ENCODE results near the gene SLC25A48.

SLC25A48 gene

DNA sequence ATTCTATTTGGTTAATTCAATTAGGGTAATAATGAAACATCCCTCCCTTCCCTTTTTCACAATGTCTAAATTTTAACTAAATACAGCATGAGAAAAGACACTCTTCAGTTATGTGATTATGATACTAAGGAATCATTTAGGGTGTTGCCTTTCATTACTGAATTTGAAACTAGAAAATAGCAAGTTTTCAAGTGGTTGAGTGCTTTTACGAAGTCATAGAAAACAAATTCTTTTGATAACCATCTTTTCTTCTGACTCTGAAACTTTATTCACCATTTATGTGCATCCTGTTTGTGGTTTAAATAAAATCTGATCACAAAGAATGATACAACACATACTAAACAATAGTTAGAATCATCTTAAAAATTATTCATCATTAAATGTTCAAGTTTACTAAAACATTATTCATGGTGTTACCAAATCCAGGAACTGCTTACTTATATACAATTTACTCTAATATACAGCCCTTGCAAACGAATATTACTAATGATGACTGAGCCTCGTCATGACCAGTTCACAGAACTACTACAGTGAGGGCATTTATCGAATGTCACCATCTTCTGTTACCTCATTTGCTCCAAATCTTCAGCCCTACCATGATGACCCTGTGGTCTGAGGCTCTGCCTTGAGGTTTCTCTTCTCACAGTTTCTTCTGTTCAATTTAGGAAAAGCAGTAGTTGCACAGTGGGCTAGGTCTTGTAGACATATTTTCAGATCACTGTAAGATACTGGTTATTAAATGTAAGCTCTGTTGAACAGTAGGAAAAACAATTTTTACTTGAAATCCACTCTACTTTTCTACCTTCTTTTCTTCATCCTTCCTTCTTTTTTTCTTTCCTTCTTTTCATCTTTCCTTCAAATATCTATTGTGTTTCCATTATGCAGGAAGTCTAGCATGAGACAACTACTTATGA is 79.5 kb downstream of the SLC25A48 start:
- DNase-seq (ENCODE audit: insufficient read length, low spot score) (no peak), FAIRE-seq (no peak)

DNA sequence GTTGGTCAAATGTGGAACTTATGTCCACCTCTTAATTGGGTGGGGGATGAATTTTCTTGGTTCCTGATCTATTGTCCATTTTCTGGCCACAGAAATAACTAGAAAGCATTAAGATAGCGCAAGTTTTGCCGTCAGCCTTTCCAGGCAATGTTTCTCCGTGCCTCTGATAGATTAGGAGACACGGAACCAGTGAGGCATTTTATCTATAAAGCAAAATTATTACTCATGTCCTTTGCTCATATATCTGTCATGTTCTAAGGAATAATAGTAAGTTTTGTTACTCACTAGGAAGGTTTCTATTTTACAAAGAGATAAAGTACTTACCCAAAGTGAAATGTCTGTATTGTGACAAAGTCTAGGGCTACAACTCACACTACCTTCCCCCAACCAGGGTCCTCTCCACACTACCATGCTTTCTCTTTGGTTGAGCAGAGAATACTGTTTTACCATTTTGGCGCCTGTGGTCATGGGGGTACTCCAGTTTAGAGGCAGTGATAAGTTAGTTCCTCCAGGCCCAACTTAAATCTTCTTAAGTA is 81.1 kb downstream of the SLC25A48 start:
- FAIRE-seq, result no peak
- DNase-seq (ENCODE audit: insufficient read length, low spot score), result no peak

DNA sequence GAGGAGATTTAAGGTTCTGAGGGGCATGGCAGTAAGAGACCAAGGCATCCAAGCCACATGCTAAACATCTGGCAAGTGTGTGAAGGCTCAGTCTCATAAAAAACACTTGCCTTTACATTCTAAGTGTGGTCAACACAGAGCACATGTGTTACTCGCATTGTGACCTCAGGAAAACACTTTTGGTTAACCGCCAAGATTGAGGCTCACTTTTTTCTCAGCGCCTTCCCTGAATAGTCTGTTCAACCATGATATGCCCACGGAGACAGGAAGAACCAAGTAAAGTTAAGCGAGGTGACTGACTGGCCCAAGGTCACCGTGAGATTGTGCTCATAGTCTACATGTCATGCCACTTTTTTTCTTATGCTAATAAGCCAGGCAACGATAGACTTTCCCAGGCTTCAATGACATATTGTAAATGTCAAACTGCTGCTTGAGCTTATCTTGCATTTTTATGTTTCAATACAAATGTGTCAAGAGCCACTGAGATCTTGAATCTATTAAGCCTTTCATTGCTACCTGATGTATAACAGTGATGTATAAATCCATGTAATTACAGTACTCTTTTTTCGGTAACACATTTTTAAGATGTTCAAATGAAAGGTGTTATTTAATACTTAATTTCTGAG is 82.3 kb downstream of the SLC25A48 start:
- DNase-seq (ENCODE audit: insufficient read length, low spot score) (no peak), FAIRE-seq (no peak)

DNA sequence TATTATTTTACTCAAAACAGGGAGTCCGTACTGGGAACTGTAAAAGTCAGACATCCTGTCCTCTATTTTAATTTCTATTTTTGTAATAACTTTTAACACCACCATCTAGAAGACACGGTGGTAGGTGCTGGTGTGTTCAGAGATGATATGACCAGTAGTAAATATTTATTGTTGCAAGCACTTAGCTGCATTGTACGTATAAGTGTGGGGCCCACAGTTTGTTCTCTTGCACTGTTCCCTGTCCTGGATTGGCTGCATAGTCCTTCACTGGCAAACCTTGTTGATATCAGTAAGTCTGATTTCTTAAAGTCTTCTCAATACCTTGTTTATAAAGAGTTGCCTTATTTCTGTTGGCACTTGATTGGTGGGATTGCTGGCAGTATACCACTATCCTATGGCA is 85.7 kb downstream of the SLC25A48 start:
- FAIRE-seq, result no peak
- no peak for DNase-seq (ENCODE audit: insufficient read length, low spot score)

DNA sequence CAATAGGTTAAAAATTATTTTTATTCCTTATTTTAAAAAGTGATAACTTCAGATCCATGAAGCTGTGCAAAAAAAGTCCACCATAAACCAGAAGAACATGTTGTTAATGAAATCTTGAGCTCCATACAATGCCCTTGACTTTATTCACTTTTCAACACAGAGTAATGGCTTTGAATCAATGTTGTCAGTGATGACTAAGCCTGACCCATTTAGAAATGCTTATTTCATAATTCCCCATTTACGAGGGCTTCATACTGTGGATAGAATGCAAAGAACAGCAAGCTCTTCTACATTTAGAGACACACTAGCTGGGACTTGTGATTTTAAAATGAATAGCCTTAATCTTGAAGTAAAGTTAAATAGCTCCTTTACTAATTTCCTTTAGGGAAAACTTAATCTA is 86.9 kb downstream of the SLC25A48 start:
- FAIRE-seq, result no peak
- no peak for DNase-seq (ENCODE audit: insufficient read length, low spot score)

DNA sequence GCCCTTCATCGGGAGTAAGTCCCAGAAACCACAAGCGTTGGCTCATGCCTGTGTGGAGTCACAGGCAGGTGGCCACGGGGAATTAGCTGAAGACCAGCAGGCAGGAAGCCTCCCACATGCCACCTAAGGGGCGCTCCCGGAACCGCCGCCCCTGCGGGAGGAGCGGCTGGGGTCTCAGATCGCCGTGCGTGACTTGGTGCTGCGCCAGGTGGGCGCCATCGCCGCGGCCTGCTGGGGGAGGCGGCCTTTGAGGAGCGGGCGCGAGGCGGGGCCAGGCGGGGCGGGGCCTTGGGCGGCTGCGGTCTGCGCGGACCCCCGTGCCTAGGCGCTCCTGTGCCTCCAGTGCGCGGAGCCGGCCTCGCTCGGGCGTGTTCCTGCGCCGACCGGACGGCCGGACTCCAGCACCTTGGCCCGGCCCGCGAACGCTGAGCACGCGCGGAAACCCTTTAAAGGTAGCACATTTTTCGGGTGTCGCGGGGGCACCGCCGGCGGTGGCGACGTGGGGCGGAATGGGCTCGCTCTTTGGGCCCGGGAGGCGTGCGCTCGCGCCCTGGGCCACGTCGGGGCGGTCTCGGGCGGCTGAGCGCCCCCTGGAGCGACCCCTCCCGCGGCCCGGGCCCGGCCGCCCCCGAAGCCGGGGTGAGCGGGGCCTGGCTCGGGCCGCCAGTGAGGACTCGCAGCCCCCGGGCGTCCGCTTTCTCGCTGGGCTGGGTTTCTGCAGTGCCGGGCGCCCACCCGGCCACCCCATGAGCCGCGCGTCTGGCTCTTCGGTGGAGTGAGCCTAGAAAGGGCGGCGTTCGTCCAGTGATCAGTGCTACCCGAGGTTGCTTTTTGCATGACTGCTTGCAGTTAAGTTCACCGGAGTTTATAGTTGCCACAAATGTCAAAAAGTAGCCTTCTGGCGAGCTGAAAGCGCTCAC is 95.8 kb downstream of the SLC25A48 start:
- DNase-seq (ENCODE audit: insufficient read length, low spot score) (peak; percentile 23), FAIRE-seq (no peak)

DNA sequence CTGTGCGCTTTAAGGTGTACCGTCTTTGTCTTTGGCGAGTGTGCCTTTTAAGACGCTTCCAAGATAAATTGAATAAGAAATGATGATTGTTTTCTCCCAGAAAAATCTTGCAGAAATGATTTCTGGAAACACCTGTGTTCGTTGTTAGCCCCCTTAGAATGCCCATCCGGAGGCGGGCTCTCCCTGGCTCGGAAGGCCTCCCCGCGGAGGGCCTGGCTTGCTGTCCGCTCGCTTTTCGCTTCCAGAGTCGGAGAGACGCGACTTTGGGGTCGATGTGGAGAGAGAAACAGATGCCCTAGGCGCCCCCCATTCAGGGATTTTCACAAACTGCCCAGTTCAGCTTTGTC is 96.5 kb downstream of the SLC25A48 start:
- DNase-seq (ENCODE audit: insufficient read length, low spot score), result no peak
- FAIRE-seq, result no peak

DNA sequence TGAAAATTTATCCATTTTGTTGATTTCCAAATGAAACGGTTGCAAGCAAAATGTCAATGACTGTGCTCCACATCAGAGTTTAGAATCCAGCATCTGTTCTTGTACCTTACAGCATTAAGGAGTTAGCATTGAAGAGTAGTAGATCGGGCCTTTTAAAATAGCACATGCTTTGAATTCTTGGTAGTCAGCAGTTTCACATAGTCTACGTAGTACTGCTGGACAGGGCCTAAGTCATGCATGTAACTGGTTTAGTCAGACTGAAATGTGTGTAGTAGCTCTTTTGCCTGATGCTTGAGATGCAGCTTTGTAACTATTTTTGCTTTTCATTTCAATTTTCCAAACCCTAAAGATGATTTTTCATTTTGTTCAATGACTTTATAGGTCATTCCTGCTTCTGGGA is 100.5 kb downstream of the SLC25A48 start:
- DNase-seq (ENCODE audit: insufficient read length, low spot score), result no peak
- no peak for FAIRE-seq

DNA sequence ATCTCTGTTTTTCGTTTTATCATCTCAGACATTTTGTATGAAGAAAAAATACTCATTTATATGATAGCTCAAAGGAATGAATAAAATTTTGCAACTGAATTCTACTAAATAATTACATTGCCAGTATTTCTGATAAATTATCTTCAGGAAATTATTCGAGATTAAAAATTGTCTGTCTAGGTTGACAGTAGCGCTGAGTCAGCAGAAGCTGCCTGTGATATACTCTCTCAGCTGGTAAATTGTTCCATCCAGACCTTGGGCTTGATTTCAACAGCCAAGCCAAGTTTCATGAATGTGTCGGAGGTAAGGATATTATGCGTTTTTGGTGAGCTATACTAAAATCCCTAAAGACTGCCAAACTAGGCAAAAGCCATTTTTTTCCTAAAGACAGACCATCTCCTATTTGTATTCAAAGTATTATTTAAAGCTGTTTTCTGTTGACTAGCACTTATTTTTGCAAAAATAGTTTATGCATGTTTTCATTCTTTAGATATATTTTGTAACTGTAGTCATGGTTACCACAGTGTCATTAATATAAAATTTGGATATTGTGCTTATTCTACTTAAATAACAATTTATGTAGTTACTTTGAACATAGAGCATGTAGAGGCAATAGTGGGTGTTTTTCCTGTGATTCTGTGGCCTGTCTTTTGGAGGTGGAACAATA is 102.9 kb downstream of the SLC25A48 start:
- no peak for FAIRE-seq

More for the DNA sequence above, 102.9 kb downstream of the SLC25A48 start:
- no peak for DNase-seq (ENCODE audit: insufficient read length, low spot score)
